Chondrocyte (in vitro differentiated cells): ENCODE data around the gene LALBA. TPM values are rescaled to one million over a fixed set of nuclear protein-coding genes. Genes with fewer than 3 reads are reported as not detected.
"Not testable (repeated sequence)": the region's sequence is repeated elsewhere in the genome, so short reads cannot be mapped to it uniquely, and the experiment has no call there.

Experiments
- DNase-seq: peaks from one replicate; pipeline ENCODE4 v3.0.0; 2021; ENCODE audit warnings: mixed read lengths, low spot score
- H3K27ac Mint-ChIP-seq: one replicate; pipeline ENCODE4 v1.8.0; 2021; ENCODE audit warnings: mild to moderate bottlenecking, moderate library complexity, mixed read lengths; ENCODE audit not compliant: unreplicated experiment
- H3K27me3 Mint-ChIP-seq: 2 replicates; pipeline ENCODE4 v1.8.0; 2021; ENCODE audit warnings: low read depth, mixed read lengths
- H3K36me3 Mint-ChIP-seq: 2 replicates; pipeline ENCODE4 v1.8.0; 2021; ENCODE audit warnings: low read depth, mixed read lengths
- H3K4me1 Mint-ChIP-seq: 2 replicates; pipeline ENCODE4 v1.8.0; 2021; ENCODE audit warnings: low read depth, mild to moderate bottlenecking, mixed read lengths
- H3K4me3 Mint-ChIP-seq: one replicate; pipeline ENCODE4 v1.8.0; 2021; ENCODE audit warnings: mild to moderate bottlenecking, moderate library complexity, mixed read lengths; ENCODE audit not compliant: unreplicated experiment
- H3K9me3 Mint-ChIP-seq: 2 replicates; pipeline ENCODE4 v1.8.0; 2021; ENCODE audit warnings: low read depth, mixed read lengths
- total RNA-seq: library from RNA; stranded (reverse); gene quantifications from 3 replicates; pipeline ENCODE4 v1.2.1, GENCODE V29; 2021
- TF ChIP-seq, protein P1 (sequence below): fragments of 200-600 bp; sonication (generic); IDR thresholded peaks from 2 replicates; pipeline ENCODE4 v1.5.0; 2021; ENCODE audit warnings: antibody characterized with exemption, mild to moderate bottlenecking, moderate library complexity

Gene LALBA
- total RNA-seq, 1 donor from 2014 or later: not detected

DNA sequence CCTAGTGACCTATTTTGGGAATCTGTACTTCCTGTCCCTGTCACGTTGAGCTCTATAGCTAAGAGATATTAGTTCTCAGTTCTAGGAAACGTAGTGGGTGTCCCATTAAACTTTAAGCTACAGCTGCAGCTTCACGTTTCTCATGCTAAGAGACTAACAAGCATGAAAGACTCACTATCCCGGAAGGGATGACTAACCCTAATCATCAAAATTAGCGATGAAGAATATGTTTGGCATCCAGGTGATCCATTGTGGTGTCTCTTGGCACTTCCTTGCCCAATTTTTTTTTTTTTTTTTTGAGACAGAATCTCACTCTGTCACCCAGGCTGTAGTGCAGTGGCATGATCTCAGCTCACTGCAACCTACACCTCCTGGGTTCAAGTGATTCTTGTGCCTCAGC is 11.0 kb upstream of the LALBA start:
- H3K4me1 Mint-ChIP-seq: no peaks in the 10 kb centered on the region
- H3K27ac Mint-ChIP-seq: no peak overlapping the region
- no peaks in the 10 kb centered on the region for H3K9me3 Mint-ChIP-seq
- DNase-seq: no peak
- H3K4me3 Mint-ChIP-seq: no peak overlapping the region
- H3K27me3 Mint-ChIP-seq: peaks cover 11% of the 10 kb centered on the region
- H3K36me3 Mint-ChIP-seq: no peaks in the 10 kb centered on the region
- TF ChIP-seq, protein P1, sequence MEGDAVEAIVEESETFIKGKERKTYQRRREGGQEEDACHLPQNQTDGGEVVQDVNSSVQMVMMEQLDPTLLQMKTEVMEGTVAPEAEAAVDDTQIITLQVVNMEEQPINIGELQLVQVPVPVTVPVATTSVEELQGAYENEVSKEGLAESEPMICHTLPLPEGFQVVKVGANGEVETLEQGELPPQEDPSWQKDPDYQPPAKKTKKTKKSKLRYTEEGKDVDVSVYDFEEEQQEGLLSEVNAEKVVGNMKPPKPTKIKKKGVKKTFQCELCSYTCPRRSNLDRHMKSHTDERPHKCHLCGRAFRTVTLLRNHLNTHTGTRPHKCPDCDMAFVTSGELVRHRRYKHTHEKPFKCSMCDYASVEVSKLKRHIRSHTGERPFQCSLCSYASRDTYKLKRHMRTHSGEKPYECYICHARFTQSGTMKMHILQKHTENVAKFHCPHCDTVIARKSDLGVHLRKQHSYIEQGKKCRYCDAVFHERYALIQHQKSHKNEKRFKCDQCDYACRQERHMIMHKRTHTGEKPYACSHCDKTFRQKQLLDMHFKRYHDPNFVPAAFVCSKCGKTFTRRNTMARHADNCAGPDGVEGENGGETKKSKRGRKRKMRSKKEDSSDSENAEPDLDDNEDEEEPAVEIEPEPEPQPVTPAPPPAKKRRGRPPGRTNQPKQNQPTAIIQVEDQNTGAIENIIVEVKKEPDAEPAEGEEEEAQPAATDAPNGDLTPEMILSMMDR: no peak

DNA sequence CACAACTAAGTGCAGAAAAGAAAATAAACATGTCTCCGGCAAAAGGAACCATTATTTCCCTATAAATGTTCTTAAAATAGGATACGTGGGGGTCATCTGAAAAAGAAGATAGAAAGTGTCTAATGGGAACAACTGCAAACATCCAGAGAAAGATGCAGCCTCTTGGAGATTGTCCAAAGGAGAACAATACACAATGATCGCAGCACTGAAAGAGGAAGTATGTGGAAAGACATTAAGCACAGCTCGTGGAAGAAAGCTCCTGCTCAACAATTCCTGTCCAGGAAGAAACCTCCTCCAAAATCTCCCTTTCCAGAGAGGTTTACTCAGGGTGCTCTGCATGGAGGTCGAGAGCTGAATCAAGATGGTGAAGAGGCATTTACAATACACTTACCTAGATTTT is 2.5 kb upstream of the LALBA start:
- Mint-ChIP-seq H3K9me3 (no peaks in the 10 kb centered on the region), H3K27me3 (peaks cover 30% of the 10 kb centered on the region), H3K27ac (no peak overlapping the region), H3K4me3 (no peak overlapping the region), H3K36me3 (no peaks in the 10 kb centered on the region), H3K4me1 (no peaks in the 10 kb centered on the region)
- TF ChIP-seq, protein P1: no peak
- no peak for DNase-seq

DNA sequence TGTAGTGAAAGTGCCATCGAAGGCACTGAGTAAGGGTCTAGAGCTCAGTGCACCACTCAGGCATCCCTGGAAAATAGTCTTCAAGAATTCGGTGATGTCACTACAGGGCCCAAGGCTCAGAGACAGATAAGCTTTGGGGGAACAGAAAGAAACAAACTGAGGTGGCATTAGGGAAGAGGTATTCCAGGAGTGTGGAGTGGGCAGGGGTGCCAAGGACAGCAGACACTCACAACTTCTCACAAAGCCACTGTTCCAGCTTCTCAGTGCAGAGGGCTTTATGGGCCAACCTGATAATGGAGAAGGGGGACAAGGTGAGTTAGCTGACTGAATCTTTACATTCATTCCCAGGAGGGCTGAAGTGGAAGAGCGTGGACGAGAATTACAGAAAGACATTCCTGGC is 2.1 kb downstream of the LALBA start:
- Mint-ChIP-seq H3K36me3 (no peaks in the 10 kb centered on the region), H3K27ac (no peak overlapping the region), H3K27me3 (peaks cover 29% of the 10 kb centered on the region), H3K9me3 (no peaks in the 10 kb centered on the region), H3K4me3 (no peak overlapping the region), H3K4me1 (no peaks in the 10 kb centered on the region)
- TF ChIP-seq, protein P1: no peak
- DNase-seq: no peak

DNA sequence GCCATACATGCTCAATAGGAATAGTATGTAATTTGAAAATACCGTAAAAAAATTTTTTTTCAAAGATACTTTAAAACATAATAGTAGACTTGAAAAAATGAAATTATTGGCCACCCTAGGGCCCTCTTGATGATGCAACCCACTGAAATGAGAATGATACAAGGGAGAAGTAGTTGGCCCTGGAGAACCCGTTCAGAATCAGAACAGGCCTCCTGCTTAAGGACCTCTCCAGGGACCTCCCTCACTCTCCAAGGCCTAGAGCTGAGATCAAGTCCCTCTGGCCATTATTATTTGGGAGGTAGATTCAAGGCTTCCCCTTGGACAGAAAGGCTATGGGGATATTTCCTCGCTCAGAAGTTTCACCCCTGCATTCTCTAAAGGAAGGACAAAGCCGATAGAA is 11.9 kb downstream of the LALBA start:
- Mint-ChIP-seq H3K36me3 (no peaks in the 10 kb centered on the region), H3K9me3 (no peaks in the 10 kb centered on the region), H3K4me3 (no peak overlapping the region), H3K27ac (no peak overlapping the region), H3K27me3 (peaks cover 13% of the 10 kb centered on the region), H3K4me1 (no peaks in the 10 kb centered on the region)
- TF ChIP-seq, protein P1: no peak
- no peak for DNase-seq

DNA sequence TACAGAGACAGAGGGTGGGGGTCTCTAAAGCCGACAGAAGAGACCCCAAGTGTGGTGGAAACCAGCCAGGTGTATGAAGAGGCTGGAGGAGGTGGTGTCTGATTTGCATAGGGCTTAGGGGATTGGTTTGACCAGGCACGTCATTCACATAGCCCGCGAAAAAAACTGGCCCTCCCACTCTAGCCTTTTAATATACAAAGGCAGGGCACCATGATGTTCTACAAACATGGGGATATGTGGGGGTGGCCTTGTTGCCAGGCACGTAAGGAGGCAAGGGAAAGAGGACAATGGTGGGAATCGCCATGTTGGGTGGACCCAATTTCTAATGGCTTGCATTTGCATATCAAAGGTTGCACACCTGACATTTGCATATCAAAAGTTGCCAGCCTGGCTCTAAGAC is 13.2 kb downstream of the LALBA start:
- H3K4me3 Mint-ChIP-seq: no peak overlapping the region
- no peak for DNase-seq
- peaks cover 8% of the 10 kb centered on the region for H3K27me3 Mint-ChIP-seq
- TF ChIP-seq, protein P1: no peak
- no peaks in the 10 kb centered on the region for H3K36me3 Mint-ChIP-seq
- H3K4me1 Mint-ChIP-seq: no peaks in the 10 kb centered on the region
- no peaks in the 10 kb centered on the region for H3K9me3 Mint-ChIP-seq
- H3K27ac Mint-ChIP-seq: no peak overlapping the region

DNA sequence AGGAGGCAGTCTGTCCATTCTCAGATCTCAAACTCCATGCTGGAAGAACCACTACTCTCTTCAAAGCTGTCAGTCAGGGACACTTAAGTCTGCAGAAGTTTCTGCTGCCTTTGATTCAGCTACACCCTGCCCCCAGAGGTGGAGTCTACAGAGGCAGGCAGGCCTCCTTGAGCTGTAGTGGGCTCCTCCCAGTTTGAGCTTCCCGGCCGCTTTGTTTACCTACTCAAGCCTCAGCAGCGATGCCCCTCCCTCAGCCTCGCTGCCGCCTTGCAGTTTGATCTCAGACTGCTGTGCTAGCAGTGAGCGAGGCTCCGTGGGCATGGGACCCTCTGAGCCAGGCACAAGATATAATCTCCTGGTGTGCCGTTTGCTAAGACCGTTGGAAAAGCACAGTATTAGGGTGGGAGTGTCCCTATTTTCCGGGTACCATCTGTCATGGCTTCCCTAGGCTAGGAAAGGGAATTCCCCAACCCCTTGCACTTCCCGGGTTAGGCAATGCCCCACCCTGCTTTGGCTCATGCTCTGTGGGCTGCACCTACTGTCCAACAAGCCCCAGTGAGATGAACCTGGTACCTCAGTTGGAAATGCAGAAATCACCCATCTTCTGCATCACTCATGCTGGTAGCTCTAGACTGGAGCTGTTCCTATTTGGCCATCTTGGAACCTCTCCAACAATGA is 16.0 kb downstream of the LALBA start:
- DNase-seq, H3K4me1 Mint-ChIP-seq, H3K9me3 Mint-ChIP-seq, H3K36me3 Mint-ChIP-seq, H3K4me3 Mint-ChIP-seq, H3K27ac Mint-ChIP-seq: not testable (repeated sequence)
- peaks cover 19% of the 10 kb centered on the region for H3K27me3 Mint-ChIP-seq

DNA sequence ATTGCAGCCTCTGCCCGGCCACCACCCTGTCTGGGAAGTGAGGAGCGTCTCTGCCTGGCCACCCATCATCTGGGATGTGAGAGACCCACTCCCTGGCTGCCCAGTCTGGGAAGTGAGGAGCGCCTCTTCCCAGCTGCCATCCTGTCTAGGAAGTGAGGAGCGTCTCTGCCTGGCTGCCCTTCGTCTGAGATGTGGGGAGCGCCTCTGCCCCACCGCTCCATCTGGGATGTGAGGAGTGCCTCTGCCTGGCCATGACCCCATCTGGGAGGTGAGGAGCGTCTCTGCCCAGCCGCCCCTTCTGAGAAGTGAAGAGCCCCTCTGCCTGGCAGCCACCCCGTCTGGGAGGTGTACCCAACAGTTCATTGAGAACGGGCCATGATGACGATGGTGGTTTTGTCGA is 18.2 kb downstream of the LALBA start:
- H3K36me3 Mint-ChIP-seq, H3K27ac Mint-ChIP-seq, H3K4me3 Mint-ChIP-seq, DNase-seq, H3K4me1 Mint-ChIP-seq: not testable (repeated sequence)
- Mint-ChIP-seq H3K9me3 (peaks cover 10% of the 10 kb centered on the region), H3K27me3 (peaks cover 16% of the 10 kb centered on the region)

DNA sequence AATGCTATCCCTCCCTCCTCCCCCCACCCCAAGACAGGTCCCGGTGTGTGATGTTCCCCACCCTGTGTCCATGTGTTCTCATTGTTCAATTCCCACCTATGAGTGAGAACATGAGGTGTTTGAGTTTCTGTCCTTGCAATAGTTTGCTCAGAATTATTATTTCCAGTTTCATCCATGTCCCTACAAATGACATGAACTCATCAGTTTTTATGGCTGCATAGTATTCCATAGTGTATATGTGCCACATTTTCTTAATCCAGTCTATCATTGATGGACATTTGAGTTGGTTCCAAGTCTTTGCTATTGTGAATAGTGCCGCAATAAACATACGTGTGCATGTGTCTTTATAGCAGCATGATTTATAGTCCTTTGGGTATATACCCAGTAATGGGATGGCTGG is 22.8 kb downstream of the LALBA start:
- Mint-ChIP-seq H3K27me3 (peaks cover 27% of the 10 kb centered on the region), H3K9me3 (peaks cover 10% of the 10 kb centered on the region)
- DNase-seq, H3K4me3 Mint-ChIP-seq, H3K27ac Mint-ChIP-seq, H3K4me1 Mint-ChIP-seq, H3K36me3 Mint-ChIP-seq: not testable (repeated sequence)
